A549 (cell line): Measurements from ENCODE around the gene VAMP4.

Experiments used
- MAZ ChIP-seq: fragments of 150-350 bp; IDR thresholded peaks from 2 replicates; pipeline ENCODE4 v1.6.1; 2014; ENCODE audit warnings: antibody characterized with exemption, low read depth, low read length, borderline replicate concordance
- RARB ChIP-seq: fragments of 250-450 bp; sonication (Bioruptor Pico); IDR thresholded peaks from 2 replicates; pipeline ENCODE4 v1.8.0; 2021; ENCODE audit warnings: mild to moderate bottlenecking, moderate library complexity
- SREBF2 ChIP-seq: fragments of 450-650 bp; IDR thresholded peaks from 2 replicates; pipeline ENCODE4 v1.6.1; 2014; ENCODE audit warnings: mild to moderate bottlenecking, moderate library complexity
- TF ChIP-seq, protein P1 (sequence below): fragments of >200 bp; sonication (Bioruptor Twin); formaldehyde crosslinking; IDR thresholded peaks from 3 replicates; pipeline ENCODE4 v1.5.1; 2016

DNA sequence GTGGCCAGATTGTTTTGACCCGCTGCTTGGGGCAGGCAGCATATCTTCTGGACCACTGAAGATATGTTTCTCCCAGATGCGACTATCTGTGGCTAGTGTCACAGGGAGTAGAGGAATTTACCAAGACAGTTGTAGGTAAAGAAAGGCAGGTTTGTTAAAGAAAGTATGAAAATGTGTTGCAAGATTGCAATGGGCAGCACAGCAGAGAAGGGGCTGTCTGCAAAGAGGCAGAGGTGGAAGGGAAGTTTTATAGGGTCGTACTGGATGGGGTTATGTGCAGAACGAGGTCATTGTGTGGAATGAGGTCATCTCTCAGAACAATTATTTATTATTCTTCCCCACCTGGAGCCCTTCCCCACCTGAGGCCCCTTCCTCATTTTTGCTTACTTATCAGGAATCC lies 15.0 kb upstream of the VAMP4 start:
- TF ChIP-seq SREBF2: no peak
- TF ChIP-seq, protein P1, sequence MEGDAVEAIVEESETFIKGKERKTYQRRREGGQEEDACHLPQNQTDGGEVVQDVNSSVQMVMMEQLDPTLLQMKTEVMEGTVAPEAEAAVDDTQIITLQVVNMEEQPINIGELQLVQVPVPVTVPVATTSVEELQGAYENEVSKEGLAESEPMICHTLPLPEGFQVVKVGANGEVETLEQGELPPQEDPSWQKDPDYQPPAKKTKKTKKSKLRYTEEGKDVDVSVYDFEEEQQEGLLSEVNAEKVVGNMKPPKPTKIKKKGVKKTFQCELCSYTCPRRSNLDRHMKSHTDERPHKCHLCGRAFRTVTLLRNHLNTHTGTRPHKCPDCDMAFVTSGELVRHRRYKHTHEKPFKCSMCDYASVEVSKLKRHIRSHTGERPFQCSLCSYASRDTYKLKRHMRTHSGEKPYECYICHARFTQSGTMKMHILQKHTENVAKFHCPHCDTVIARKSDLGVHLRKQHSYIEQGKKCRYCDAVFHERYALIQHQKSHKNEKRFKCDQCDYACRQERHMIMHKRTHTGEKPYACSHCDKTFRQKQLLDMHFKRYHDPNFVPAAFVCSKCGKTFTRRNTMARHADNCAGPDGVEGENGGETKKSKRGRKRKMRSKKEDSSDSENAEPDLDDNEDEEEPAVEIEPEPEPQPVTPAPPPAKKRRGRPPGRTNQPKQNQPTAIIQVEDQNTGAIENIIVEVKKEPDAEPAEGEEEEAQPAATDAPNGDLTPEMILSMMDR: no peak
- TF ChIP-seq RARB (CRISPR knock-in tag): no peak
- TF ChIP-seq MAZ: no peak
